ENCODE measurements around the gene ZKSCAN1. TPM values are rescaled to one million over a fixed set of nuclear protein-coding genes. Genes with fewer than 3 reads are reported as not detected.

The ZKSCAN1 gene
- polyA plus RNA-seq, 3 donors, result 10.4 to 24.3 (median 10.7) TPM

DNA sequence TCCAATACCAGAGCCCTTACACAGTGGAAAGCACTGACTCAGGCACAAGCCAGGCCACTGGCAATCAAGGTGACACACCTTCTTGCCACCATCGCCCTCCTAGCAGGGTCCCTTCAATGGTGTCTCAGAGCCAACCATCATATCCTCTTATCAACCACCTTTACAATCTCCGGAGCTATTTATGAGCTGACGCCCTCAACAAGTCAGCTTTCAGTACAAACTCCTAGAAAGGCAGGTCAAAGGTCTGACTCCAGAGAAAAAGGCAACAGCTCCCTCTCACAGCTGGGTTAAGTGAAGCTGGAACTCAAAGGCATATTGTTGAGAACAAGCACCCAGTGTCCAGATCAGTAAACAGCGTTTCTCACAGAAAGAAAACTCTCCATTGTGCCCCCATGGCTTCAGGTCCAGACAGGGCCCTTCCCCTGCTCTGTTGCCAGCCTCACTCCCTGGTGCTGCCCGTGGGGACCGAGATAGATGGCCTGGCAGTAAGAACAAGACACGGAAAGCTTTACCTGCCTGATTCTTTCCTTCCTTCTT lies 63.7 kb downstream of the ZKSCAN1 start:
- Histone ChIP-seq H3K4me2 (replicated peaks; ENCODE audit: extremely low read depth, low read length, poor library complexity, severe bottlenecking) (no peak overlapping the region), H3K27ac (ENCODE audit: low read depth in 1 of 2, low read length in 2 of 2) (no peak overlapping the region), H3K36me3 (replicated peaks in 1 of 2; ENCODE audit: control insufficient read depth in 1 of 2, insufficient read depth in 2 of 2, low read length in 2 of 2) (peaks cover 36 to 55% of the 10 kb centered on the region in 2 donors), H2AFZ (ENCODE audit: insufficient read depth, low read depth, low read length, poor library complexity, severe bottlenecking) (no peak overlapping the region), H3K9ac (ENCODE audit: insufficient read depth, low read length, poor library complexity, severe bottlenecking) (no peak overlapping the region), H3K4me3 (replicated peaks in 1 of 3; ENCODE audit: low read depth in 2 of 3, low read length in 3 of 3) (no peak overlapping the region), H3K9me3 (replicated peaks in 1 of 2; ENCODE audit: control insufficient read depth in 1 of 2, insufficient read depth in 1 of 2, low read length in 2 of 2) (no peaks in the 10 kb centered on the region), H4K20me1 (ENCODE audit: insufficient read depth, low read length) (peaks cover 21% of the 10 kb centered on the region), H3K4me1 (ENCODE audit: control insufficient read depth in 1 of 2, insufficient read depth in 2 of 2, low read length in 2 of 2) (peaks cover 27% of the 10 kb centered on the region in 2 donors), H3K79me2 (ENCODE audit: insufficient read depth, low read length) (peaks cover 46% of the 10 kb centered on the region), H3K27me3 (ENCODE audit: control insufficient read depth in 2 of 2, insufficient read depth in 2 of 2, low read length in 2 of 2) (no peaks in the 10 kb centered on the region)
- intact Hi-C loops (cut with micrococcal nuclease), result no loop called here
- H3K36me3 Mint-ChIP-seq, result peaks cover 37 to 53% of the 10 kb centered on the region in 2 donors
- TF ChIP-seq, protein P1, sequence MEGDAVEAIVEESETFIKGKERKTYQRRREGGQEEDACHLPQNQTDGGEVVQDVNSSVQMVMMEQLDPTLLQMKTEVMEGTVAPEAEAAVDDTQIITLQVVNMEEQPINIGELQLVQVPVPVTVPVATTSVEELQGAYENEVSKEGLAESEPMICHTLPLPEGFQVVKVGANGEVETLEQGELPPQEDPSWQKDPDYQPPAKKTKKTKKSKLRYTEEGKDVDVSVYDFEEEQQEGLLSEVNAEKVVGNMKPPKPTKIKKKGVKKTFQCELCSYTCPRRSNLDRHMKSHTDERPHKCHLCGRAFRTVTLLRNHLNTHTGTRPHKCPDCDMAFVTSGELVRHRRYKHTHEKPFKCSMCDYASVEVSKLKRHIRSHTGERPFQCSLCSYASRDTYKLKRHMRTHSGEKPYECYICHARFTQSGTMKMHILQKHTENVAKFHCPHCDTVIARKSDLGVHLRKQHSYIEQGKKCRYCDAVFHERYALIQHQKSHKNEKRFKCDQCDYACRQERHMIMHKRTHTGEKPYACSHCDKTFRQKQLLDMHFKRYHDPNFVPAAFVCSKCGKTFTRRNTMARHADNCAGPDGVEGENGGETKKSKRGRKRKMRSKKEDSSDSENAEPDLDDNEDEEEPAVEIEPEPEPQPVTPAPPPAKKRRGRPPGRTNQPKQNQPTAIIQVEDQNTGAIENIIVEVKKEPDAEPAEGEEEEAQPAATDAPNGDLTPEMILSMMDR (IDR thresholded peaks at IDR 0.05), result no peak
- H3K27me3 Mint-ChIP-seq (ENCODE audit: low read depth in 3 of 3), result peaks cover 4 to 15% (median 12%) of the 10 kb centered on the region in 3 donors
- H3K27ac Mint-ChIP-seq, result peak overlapping the region in 3 of 7 donors; percentile 10 to 68 (median 20)
- H3K4me3 Mint-ChIP-seq, result no peak overlapping the region
- peaks cover 28% of the 10 kb centered on the region for H3K4me1 Mint-ChIP-seq
- 98% methylated on average over 7 of the region's 7 CpGs for WGBS (ENCODE audit: insufficient coverage)
- DNase-seq, result no peak
- H3K9me3 Mint-ChIP-seq, result peaks cover 0 to 7% (median 4%) of the 10 kb centered on the region in 7 donors

DNA sequence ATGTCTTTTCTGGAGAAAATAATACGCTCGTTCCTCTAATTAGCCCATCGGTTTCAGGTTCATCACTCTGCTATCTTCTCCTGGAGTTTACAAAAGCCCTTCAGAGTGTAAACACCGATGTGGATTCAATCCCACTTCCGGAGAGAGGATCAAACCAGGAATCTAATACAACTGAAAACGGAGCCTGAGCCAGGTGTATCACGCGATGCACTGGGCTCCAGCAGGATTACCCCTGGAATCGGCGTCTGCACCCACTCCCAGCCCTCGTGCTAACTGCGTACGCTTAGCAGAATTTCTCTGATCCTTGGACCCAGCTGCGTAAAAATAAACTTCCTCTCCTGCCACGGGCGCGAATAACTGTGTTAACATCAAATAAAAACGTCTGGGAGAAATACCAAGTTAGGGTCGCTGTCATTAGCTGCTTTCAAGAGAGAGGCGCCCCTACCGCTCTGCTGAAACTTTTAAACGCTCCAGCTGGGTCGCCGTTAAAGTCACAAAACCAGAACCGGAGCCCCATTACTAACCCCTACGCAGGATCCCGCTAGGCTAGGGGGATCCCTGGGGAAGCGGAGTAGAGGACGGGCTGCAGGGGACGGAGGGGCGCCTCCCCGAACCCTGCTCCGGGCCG lies 65.6 kb downstream of the ZKSCAN1 start:
- Histone ChIP-seq H3K27ac (ENCODE audit: low read depth in 1 of 2, low read length in 2 of 2) (peak overlapping the region; percentile 46 to 86), H4K20me1 (ENCODE audit: insufficient read depth, low read length) (peaks cover 21% of the 10 kb centered on the region), H3K4me3 (replicated peaks in 1 of 3; ENCODE audit: low read depth in 2 of 3, low read length in 3 of 3) (peak overlapping the region; percentile 44 to 94 (median 81)), H3K4me2 (replicated peaks; ENCODE audit: extremely low read depth, low read length, poor library complexity, severe bottlenecking) (peak overlapping the region; percentile 94), H3K79me2 (ENCODE audit: insufficient read depth, low read length) (peaks cover 46% of the 10 kb centered on the region), H3K9ac (ENCODE audit: insufficient read depth, low read length, poor library complexity, severe bottlenecking) (peak overlapping the region; percentile 86), H3K27me3 (ENCODE audit: control insufficient read depth in 2 of 2, insufficient read depth in 2 of 2, low read length in 2 of 2) (no peaks in the 10 kb centered on the region), H3K4me1 (ENCODE audit: control insufficient read depth in 1 of 2, insufficient read depth in 2 of 2, low read length in 2 of 2) (peaks cover 34% of the 10 kb centered on the region in 2 donors), H3K36me3 (replicated peaks in 1 of 2; ENCODE audit: control insufficient read depth in 1 of 2, insufficient read depth in 2 of 2, low read length in 2 of 2) (peaks cover 17 to 35% of the 10 kb centered on the region in 2 donors), H3K9me3 (replicated peaks in 1 of 2; ENCODE audit: control insufficient read depth in 1 of 2, insufficient read depth in 1 of 2, low read length in 2 of 2) (no peaks in the 10 kb centered on the region), H2AFZ (ENCODE audit: insufficient read depth, low read depth, low read length, poor library complexity, severe bottlenecking) (peak overlapping the region; percentile 81)
- 1% methylated on average over 24 of the region's 34 CpGs for WGBS (ENCODE audit: insufficient coverage)
- peaks cover 18 to 33% of the 10 kb centered on the region in 2 donors for H3K36me3 Mint-ChIP-seq
- H3K4me3 Mint-ChIP-seq, result peak overlapping the region; percentile 82 to 92
- H3K27me3 Mint-ChIP-seq (ENCODE audit: low read depth in 3 of 3), result peaks cover 5 to 15% (median 13%) of the 10 kb centered on the region in 3 donors
- H3K27ac Mint-ChIP-seq, result peak overlapping the region; percentile 80 to 93 (median 87)
- TF ChIP-seq, protein P1 (IDR thresholded peaks at IDR 0.05), result no peak
- intact Hi-C loops (cut with micrococcal nuclease), result loop anchor here (10.0 kb wide), 1 partner anchor 66 kb away; the partner anchor contains the start of gene ZKSCAN1 (in 2 of the 2)
- DNase-seq, result no peak
- H3K9me3 Mint-ChIP-seq, result peaks cover 0 to 5% (median 0%) of the 10 kb centered on the region in 7 donors
- H3K4me1 Mint-ChIP-seq, result peaks cover 34% of the 10 kb centered on the region
